GM19463 (cell line): ENCODE results near the gene CRACR2A.

Experiments used
- ATAC-seq: cut with Tn5 transposase; IDR thresholded peaks from one replicate; pipeline ENCODE4 v1.9.1; 2021; ENCODE audit warnings: mild to moderate bottlenecking, moderate library complexity; ENCODE audit not compliant: unreplicated experiment

The CRACR2A gene

DNA sequence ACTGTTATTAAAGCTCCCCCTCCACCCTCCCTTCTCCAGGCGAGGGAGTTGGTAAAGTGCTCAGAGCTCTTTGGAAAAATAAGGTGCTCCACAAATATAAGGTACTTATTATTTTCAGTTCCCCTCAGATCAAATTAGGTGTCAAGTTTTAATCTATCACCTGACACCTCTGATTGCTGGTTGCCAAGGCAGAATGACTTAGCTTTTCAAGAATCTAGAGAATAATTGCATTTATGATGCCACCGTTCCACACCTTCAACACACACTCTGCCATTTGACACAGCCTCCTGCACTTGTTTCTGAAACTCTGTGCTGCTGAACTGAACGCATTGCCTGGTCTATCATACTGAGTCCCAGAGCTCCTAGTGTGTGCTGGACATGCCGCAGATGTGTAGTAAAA, 128.6 kb downstream of the CRACR2A start:
- ATAC-seq: no peak

DNA sequence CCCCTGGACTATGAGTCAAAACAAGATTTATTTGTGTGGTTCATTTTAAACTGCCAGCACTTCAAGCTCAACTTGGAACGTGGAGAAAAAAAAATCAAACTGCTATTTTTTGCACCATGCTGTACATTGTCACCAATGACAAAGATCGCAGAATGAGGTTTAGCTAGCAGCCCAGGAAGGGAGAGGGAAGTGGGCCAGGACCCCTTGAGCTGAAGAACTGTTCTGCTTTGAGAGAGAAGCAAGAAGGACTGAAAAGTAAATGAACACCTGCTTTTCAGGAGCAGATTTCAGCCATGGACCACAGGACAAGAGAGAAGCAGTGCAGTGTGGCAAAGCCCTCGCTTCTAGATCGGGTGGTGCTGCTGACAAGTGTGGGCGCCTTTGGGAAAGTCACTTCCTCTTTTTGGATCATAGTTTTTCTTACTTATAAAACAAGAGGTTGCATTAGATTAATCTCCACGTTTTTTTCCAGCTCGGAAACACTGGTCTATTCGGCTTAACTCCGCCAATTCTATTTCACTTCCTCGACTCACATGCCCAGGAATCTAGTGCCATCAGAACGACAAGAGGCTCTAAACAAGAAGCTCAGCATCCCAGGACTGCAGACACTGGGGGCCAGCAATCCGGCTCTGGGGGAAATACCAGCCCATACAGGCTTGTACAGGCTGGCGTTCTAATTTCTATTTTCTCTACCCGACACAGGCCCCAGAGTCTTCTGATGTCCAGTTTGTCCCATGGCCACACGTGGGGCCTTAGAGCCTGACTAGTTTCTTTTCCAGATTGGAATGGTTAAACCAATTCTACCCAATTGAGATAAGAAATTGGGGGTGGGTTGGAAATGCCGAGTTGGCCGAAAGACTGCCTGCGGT, 129.9 kb downstream of the CRACR2A start:
- ATAC-seq: no peak

DNA sequence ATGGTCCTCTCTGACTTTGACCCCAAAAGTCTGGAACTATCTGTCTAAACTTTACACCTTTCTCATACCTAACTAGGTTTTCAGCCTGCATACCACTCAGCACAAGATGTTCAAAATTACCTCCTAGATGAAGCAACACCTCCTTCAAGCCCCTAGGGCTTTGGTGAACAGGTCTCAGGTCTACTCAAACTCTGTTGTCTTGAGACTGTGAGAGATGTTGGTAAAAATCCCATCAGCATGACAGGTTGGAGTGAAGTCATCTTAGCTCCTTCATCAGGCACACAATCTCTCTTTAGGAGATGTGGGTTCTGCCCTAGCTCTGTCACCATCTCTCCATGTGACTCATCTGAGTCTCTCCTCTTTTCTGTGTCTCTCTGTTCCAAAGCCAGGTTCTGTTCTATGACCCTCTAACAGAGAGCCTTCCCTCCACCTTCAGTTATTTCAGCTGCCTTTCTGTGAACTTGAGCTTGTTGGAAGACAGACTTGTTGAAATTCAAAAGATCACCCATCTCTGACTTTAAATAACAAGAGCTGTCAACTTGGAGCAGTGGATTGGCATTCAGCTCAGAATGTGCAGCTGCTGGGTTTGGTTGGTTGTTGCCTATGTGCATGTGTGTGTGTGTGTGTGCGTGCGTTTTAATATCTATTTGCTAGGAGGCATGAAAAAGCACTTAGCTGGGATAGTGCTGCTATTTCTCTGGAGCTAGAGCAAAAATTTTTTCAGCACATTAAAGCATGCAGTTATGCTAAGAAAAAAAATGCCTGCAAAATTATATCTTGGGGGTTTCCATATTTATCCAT, 130.7 kb downstream of the CRACR2A start:
- no peak for ATAC-seq

DNA sequence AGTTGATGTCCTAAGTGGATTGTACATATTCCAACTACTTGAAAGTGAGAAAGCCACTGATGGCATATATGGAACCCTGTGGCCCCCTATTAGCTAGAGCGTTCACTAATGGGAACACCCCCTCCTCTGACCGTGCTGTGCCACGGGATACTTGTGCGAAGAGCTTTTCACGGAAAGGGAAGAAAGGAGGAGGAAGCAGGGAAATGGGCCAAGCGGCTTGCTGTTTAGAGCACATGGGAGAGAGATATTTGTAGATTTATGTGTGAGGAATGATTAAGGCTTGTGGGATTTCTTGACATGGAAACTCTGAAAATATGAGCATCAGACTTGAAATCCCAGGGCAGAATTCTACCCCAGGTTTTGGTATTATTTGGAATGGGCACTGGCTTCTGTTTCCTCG, 132.1 kb downstream of the CRACR2A start:
- no peak for ATAC-seq

DNA sequence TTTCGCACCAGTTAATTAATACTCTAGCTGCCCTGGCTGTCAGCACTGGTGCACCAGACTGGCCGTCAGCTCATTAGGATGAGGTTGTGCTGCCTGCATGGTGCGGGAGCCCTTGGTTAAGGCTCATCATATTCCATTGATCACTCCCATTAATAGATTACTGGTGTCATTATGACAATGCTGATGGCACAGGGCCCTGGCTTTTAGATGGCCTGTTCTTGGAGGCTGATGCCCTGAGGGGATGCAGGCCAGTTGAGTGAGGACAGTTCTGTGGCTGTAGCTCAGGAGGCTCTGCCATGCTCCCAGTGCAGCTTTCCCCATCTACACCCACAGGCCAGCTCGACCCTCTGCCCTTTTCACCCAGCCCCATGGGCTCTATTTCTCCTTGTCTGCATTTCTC, 135.3 kb downstream of the CRACR2A start:
- ATAC-seq: no peak

DNA sequence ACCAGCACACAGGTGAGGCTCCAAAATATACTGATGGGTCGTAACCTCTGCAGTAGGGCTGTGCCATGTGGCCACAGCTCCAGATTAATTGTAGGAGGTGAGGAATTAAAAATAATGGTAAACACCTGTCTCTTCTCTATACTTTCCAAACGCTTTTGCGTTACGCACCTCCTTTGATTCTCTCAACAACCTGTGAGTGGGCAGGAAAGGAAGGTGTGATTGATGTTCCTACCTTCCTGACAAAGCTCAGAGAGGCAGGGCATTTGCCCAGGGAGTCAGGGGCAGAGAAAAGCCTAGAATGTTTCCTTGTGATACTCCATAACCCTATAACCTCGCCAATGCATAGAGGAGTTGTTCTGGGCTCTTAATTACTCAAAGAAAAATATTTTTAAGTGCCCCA, 137.0 kb downstream of the CRACR2A start:
- no peak for ATAC-seq

DNA sequence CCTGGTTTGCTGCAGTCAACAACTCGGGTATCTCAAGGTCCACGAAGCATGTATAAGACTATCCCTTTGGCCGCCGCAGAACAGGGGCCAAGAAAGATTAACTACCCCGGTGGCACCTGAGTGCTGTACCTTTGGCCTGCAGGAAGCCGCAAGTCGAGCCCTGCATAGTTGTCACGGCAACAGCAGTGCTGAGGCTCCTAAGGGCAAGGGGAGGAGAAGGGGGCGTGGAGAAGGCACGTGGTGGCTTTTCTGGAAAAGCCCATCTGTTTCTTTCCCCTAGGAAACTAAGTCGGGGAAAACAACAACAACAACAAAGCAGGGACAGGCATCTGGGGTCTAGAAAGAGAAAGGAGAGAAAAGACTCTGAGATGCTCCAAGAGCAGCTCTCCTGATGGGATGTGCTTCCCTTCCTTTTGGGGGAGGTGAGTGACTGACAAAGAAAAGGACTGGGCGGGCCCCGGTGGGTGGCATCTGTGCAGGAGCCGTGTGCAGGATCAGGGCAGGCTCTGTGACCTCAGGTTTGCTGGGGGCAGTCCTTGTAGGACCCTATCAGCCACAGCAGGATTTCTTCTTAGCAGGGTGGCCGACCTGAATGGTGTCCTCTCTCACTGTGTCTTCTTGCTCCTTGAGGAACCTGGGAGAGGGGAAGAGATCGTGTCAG, 138.0 kb downstream of the CRACR2A start:
- no peak for ATAC-seq

DNA sequence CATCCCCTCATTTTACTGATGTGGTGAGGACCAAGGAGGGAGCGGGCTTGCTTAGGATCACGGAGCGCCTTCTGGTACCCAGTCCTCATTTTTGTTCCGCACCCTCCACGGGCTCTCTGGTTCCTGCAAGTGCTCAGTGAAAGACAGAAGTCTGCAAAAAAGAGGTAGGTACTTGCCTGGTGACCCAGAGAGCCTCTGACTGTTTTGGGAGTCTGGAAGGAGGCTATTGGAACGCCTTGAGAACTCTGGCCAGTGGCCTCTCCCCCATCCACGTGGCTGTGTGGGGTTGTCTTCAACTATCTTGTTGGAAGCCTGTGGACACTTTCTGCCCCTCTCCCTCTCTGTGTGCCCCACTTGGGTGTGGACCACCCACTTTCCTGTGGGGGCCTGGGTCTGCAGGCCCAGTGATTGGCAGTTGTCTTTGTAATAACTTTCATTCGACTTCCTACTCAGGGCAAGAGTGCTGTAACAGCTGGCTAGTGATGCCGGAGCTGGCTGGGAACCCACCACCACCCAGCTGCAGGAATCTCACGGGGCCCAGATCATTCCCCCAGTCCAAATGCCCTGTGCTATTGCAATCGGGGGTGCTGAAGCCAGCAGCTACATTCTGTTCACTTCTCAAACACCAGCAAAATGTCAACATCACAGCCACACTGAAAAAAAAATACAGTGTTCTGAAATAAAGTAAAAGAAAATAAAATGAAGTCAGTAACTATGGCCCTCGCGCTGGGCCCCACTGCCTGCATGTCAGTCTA, 139.1 kb downstream of the CRACR2A start:
- ATAC-seq: no peak

DNA sequence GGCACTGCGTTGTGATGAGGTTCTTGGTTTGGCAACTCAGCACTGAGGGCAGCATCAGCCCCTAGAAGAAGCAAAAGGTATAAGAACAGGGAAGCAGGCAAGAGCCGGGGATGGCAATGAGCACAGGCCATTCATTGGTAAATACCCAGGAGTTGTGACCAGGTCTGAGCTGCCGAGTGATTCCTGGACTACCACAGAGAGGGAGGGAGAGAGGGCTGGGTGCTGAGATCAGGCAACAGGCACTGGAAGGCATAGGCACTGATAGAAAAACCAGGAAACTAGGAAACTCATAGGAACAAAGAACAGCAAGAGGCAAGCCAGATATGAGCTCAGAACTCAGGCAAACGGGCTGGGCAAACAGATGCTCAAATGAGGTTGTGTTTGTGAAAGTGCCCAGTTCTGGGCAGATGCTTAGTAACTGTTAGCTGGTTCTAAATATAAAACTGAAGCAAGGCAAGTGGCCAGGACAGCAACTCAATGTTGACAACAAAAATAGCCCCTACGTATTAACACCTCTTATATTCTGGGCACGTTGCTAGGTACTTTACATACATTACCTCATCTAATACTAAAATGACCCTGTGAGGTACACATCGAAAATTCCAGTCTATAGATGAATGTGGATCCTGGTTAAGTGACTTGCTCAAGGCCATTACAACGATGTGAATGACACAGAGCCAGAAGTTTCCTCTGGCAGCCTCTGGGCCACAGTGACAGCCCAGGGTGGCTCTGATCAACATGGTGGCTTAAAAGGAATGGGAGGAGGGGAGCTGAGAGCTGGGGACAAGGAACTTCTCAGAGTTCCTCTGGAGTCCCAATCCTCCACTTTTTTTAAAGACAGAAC, 140.8 kb downstream of the CRACR2A start:
- no peak for ATAC-seq

DNA sequence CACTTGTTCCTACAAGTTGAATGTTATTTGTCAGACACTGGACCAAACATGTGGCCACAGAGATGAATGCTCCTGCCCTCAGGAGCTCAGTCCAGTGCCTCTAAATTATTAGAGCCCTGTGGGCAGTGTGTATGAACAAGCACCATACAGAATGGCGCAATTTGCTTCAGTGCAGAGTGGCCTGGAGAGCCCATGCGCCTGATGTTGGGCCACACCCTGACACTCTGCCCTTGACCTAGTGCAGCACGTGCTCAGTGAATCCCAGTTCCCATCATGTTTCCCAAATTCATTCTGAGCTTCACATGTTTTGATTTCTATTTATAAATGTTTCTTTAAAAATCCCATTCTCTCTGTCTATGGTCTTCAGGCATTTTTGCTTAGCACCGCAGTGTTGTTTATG, 145.1 kb downstream of the CRACR2A start:
- no peak for ATAC-seq

DNA sequence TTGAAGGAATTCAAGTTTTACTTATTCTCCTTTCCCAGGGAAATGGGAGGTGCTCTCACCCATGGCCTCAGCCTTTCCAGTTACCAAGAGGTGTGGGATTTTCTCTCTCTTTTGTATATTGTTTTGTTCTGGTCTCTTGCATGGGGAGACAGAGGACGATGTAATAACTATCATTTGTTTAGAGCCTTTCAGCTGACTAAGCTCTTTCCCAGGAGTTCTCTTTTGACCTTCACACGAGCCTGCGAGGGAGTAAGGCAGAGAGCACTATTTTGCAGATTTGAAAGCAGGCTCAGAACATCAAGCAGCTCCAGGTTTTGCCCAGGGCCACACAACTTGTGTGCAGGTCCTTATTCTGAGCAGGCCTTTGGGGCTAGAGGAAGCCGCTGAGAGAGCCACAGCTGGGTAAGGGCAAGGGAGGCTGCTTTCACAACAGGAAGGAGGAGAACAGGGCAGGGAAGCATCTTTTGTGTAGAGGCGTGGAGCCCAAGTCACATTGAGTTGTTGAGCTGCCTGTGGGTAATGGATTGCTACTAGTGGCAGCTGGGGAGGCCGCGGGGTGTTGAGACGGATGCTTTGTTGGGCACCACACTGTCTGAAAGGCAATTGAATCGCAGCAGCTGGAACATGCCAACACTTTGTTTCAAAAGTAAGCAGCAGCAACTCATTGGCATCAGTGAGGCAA, 145.7 kb downstream of the CRACR2A start:
- ATAC-seq: no peak

DNA sequence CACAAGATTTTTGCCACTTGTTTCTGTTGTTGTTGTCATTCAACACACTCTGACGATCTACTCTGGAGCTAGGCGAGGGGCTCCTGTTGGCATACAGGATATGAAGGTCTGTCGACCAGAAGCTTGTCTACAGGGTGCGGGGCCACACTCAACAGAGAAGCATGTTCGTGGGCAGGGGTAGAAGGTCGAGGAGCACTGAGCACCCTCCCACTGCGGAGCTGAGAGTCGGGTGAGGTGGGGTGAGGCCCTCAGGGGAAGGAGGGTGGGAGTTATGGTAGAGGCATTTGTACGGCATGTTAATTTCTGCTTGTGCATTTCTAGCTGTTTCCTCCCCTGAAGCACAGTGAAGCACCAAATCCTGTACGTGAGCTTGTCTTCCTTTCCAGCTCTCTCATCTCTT, 146.8 kb downstream of the CRACR2A start:
- no peak for ATAC-seq

DNA sequence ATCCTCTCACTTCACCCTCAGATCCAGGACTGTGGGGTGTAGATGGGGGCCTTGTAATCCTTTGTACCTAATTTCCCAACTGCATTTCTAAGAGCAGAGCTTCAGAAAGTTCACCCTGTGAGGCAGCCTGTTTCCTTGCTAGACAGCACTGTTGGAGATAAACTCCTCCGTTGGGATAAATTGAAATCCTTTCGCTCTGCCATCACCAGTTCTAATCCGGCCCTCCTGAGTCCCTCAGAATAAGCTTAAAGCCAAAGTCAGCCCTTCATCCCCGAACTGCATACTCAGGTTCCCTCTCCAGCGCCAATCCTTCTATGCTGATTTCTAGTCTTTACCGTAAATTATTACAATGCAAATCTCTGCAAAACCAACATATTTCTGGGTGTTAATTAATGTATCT, 147.2 kb downstream of the CRACR2A start:
- ATAC-seq: no peak

DNA sequence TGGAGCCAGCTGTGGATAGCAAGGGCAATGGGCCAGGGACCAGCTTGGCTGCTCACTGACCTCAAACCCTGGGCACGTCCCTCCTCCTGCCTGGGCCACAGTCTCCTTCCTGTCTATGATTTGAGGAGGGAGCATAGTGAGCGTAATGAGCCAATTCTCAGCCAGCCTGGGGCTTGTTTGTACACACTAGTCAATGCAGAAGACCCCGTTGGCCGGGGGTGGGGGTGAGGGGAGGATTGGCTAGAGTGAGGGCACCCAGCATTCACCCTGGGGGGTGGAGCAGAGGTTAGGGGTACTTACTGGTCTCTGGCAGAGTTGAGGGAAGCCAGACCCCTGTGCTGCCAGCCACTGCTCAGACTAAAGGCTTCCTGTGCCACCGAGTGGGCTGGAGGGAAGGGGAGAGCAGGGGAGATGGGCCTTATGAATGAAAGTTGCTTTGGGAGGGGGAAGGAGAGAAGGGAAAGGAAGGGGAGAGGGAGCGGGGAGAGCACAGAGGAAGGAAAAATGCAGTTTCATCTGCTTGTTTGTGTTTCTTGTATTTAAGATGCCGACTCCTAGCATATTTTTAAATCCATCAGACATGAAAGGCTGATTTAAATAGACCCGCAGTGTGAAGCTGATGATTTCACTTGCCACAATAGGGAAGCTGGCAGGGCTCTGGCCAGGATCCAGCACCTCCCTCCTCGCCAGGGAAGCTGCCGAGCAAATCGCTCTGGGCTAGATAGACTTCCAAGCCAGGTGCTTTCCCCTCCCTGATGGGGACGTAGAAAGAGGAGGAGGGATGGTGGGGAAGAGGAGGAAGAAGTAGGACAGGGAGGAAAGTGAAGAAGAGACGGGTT, 147.9 kb downstream of the CRACR2A start:
- ATAC-seq: no peak

DNA sequence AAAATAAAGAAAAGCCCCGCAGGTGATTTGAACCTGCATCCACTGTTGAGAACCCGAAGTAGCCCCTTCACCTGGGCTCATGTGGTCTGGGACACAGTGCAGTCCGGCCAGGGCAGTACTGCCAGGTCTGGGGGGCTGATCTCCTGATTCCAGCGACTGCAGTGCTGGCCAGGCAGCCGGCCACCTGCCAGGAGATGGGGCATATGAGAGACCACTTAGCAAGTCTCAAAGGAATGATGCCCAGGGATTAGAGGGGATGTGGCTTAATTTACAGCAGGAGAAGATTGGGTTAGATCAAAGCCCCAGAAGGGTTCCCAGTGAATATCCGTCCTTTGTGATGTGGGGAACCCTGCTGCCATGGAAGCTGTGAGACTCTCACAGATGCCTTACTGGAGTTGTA, 148.6 kb downstream of the CRACR2A start:
- ATAC-seq: no peak

DNA sequence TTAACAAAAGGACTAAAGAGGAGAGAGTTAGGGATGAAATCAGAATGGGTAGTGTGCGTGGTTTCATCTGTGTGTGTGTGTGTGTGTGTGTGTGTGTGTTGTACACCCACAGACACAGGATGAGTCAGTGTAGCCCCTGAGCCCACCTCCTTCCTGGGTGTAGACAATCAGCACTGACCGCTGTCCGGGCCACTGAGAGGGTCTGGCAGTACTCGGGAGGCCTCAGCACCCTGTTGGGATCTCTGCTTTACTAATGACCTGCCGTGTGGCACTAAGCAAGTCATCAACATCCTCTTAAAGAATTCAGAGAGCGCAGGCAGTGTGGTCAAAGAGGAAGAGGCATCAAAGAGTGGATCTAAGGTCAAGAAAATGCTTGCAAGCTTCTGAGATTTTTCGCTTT, 149.3 kb downstream of the CRACR2A start:
- ATAC-seq: no peak

DNA sequence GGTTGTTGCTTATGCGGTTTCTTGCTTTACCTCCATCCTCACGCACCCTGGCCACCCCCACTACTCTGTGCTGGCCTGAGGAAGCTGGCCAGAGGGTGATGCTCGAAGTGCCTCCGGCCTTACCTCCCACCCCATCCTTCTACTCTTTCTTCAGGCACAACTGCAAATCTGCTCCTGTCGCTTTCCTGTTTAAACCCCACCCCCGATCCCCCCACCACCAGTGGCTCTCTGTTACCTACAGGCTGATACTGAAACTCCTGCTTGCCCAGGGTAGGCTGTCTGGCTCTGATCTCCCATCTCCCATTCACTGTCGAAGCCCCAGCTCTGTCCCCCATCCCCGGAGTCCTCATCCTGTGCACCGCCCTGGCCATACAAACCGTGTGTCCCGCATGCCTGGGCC, 150.4 kb downstream of the CRACR2A start:
- ATAC-seq: no peak

DNA sequence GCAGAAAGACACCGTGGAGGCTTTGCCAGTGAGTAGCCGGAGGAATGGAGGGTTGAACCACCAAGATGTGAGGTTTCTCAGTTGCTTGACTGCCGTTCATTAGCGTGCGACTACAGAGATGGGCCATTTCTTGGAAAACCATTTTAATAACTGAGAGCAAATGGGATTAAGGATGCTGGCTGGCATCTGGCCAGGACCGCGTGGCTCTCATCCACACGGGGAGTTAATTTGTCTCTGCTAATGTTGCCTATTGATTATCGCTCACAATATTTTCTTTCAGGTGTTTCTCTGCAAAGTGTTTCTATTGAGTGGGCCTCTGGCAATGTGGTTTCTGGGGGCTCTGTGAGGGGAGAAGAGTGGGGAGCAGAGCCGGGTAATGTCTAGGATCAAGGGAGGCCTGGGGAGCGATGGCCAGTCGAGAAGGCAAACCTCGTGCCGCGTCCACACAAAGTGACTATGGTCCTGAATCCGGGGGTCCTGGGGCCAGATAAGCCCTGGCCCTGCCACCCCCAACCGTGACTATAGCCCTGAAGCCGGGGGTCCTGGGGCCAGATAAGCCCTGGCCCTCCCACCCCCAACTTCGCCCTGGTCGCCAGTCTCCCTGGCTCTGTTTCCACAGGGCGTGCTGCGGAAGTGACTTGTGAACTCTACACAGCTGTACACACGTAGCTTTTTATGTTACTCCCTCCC, 151.3 kb downstream of the CRACR2A start:
- no peak for ATAC-seq
